ENCODE measurements around the gene NUMBL.
"Not testable (repeated sequence)": the region's sequence is repeated elsewhere in the genome, so short reads cannot be mapped to it uniquely, and the experiment has no call there.

DNA sequence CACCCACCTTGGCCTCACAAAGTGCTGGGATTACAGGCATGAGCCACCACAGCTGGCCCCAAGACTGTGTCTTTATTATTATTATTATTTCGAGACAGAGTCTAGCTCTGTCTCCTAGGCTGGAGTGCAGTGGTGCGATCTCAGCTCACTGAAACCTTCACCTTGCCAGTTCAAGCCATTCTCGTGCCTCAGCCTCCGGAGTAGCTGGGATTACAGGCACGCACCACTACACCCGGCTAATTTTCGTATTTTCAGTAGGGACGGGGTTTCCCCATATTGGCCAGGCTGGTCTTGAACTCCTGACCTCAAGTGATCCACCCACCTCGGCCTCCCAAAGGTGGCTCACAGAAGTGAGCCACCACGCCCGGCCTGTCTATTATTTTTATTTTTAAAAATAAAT lies 38.1 kb downstream of the NUMBL start:
- TF ChIP-seq, protein P1, sequence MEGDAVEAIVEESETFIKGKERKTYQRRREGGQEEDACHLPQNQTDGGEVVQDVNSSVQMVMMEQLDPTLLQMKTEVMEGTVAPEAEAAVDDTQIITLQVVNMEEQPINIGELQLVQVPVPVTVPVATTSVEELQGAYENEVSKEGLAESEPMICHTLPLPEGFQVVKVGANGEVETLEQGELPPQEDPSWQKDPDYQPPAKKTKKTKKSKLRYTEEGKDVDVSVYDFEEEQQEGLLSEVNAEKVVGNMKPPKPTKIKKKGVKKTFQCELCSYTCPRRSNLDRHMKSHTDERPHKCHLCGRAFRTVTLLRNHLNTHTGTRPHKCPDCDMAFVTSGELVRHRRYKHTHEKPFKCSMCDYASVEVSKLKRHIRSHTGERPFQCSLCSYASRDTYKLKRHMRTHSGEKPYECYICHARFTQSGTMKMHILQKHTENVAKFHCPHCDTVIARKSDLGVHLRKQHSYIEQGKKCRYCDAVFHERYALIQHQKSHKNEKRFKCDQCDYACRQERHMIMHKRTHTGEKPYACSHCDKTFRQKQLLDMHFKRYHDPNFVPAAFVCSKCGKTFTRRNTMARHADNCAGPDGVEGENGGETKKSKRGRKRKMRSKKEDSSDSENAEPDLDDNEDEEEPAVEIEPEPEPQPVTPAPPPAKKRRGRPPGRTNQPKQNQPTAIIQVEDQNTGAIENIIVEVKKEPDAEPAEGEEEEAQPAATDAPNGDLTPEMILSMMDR (IDR thresholded peaks at IDR 0.05) = not testable (repeated sequence)
- TF ChIP-seq EZH2, EZH2phosphoT487 (IDR thresholded peaks at IDR 0.05): not testable (repeated sequence)
